ENCODE measurements around the gene SAPCD1.
A peak's percentile ranks its signal among the peaks of the same experiment; 100 is the strongest.
"Not testable (repeated sequence)": the region's sequence is repeated elsewhere in the genome, so short reads cannot be mapped to it uniquely, and the experiment has no call there.

The SAPCD1 gene

DNA sequence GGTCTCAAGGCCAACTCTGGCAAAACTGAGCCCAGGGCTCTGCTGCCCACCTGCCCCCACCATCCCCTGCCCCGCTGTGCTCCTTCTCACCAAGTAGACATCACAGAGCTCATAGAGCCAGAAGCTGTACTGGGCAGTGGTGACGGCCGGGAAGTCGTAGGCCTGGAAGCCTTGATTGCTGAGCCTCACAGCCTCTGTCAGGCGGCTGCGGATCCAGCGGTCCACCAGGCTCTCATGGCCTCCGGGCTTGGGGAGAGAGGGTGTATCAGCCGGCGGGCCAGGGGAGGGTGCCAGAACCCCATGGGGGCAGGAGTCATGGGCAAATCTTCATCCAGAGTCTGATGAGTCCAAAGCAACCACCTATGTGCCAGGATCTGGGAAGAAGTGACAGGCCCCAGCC lies 17.5 kb downstream of the SAPCD1 start:
- DNase-seq, result no peak

DNA sequence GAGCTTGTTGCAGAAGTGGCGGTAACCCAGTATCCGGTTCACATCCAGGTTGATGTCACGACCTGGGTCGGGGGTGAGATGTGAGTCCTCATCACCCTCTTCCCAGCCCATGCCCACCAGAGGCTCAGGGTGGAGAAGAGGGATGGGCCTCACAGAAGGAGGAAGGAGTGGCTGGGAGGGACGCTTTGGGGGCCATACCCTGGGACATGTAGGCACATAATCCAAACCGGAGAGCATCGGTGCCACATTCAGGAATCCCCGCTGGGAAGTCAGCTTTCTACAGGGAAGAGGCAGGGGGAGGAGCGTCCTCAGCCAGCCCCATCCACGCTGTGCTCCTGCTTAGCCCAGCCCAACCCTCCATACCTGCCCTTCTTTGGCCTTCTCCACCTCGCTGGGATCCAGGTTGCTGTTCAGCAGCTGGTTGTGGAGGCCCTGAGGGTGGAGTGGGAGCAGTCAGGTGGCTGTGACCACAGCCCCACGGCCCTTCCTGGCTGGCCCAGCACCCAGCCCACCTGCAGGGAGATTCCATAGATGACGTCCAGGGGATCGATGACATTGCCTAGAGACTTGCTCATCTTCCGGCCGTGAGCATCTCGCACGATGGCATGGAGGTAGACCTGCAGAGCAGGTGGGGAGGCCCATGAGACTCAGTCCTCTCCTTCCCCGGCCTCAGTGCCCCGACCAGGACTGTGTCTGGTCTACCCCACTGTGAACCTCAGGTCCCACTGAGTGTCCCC lies 18.2 kb downstream of the SAPCD1 start:
- DNase-seq, result no peak

DNA sequence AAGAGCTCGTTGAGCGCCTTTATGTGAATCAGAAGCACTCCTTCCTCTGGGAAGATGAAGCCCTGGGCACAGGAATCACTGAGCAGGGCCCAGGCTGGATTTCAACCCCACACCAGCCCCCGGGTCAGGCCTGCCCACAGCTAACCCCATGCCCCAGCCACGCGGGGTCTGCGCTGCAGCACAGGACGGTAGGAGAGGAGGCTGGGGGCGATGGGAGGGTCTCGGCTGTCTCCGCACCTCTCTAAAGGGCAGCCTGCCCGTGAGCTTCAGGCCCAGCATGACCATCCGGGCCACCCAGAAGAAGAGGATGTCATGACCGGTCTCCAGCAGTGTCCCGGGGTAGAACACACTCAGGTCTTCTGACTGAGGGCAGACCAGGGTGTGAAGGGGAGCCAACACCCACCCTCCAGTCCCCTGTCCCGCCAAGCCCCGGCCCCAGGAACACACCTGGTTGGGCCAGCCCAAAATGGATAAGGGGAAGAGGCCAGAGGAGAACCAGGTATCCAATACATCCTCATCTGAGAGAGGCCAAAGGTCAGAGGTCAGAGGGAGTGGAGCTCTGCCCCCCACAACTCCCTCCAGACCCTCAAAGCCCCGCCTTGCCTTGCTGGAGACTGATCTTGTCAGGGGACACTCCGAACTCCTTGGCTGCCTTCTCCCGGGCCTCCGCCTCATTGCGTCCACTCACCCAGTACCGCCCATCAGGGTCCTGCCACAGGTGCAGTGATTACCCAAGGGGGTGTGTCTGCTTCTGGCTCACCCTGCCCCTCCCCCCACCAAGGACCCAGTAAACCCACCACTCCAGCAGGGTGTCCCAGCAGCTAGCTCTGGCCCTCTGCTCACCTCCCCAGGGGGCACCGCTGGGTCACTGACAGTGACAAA lies 19.0 kb downstream of the SAPCD1 start:
- DNase-seq, result no peak

DNA sequence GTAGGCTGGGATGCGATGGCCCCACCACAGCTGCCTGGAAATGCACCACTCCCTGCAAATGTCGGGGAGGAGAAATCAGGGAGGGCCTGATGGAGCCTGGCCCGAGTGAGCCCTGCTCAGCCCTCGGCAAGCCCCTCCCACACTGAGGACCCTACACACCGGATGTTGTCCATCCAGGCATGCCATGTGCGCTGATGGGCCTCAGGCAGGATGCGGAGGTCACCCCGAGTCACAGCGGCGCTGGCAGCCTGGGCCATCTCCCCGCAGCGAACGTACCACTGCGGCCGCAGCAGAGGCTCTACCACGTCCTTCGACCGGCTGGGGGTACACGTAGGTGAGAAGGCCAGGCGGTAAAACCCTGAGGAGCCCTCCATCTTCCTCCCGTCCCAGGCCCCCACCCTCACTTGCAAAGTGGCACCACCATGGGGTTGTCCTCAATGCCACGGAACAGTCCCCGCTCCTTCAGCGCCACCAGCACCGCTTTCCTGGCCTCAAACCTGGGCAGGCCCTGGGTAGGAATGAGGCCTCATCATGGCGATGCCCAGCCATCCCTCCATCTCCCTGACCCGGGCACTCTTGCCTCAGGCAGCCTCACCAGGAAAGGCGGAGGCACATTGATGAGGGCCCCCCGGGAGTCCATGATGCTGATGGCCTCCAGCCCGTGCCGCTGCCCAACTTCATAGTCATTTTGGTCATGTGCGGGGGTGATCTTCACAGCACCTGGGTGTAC lies 19.8 kb downstream of the SAPCD1 start:
- no peak for DNase-seq

DNA sequence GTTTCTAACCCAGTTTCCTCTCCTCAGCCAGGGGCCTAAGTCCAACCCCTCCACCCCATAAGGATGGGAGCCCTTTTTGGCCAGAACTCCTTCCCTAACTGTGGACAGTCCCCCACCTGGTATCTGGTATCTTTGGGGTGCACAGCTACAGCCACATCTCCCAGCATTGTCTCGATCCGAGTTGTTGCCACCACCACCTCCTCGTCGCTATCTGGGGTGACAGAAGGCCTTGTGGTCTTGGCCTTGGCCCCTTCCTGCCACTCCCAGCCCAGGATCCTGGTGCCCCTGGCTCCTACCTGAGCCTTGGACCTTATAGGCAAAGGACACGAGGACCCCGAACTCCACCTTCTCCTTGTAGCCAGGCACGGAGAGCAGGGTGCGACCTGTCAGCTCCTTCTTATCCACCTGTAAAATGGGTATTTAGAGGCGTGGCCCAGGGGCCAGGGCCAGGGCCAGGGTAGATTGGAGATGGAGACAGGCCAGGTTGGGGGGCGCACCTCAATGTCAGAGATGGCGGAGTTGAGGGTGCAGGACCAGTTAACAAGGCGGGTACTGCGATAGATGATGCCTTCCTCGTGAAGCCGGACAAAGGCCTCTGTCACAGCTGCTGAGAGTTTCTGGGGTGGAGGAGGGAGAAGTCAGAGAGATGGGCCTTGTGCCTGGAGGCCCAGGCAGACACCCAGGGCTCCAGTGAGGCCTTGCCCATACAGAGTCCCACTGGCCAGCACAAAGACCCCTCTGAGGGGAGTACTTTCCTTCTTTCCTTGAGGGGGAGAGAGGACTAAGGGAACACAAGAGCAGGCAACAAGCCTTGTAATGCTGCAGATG lies 21.9 kb downstream of the SAPCD1 start:
- DNase-seq, result no peak

DNA sequence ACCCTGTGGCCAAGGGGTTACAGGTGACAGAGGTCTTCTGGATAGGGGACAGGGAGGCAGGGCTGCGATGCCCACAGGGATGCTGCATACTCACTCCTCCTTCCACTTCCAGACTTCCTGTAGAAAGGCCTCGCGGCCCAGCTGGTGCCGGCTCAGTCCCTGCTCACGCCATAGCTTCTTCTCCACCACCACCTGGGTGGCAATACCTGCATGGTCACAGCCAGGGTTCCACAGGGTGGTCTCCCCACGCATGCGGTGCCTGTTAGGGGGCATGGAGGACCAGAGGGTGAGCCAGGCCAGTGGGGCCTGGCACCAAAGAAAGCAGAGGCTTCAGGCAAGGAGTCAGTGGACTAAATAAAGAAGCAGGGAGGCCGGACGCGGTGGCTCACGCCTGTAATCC lies 23.0 kb downstream of the SAPCD1 start:
- DNase-seq, result no peak

DNA sequence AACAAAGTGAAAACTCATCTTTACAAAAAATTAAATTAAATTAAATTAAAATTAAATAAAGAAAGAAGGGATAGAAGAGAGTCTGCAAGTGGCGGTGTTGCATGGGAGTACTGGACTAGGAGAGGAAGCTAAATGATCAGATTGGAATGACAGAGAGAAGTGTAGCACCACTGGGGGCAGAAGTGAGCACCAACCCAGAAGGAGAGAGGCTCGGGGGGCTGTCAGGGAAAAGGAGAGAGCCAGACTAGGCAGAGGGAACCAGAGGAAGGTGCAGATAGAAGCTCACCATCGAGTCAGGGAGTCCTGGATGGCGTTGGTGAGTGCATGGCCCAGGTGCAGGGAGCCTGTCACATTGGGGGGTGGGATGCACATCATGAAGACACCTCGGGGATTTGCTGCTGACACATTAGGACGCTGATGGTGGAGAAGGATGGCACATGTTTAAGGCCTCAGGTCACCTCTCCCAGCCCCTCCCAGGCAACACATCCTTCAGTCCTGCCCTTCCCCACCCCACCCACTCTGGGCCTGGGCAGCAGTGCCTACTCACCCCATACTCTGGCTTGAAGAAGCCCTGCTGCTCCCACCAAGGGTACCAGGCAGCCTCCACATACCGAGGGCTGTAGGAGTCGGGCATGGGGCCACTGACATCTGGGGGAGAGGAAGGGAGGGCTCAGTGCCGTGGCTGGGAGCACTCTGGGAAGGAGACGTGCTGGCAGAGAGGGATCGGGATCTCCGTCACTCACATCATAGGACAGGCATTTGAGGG lies 29.1 kb downstream of the SAPCD1 start:
- peak; percentile 13 for DNase-seq

DNA sequence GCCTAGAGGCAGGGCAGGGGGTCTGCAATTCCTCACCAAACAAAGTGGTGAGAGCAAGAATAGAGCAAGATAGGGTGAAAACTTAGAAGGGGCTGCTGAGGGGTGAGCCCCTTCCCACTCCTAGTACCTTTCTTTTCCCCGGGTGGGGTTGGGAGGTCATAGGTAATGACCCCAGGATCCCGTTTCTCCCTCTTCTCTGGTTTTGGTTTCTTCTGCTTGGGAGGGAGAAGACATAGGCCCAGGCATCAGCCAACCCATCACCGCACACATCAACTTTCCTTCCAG lies 29.6 kb downstream of the SAPCD1 start:
- DNase-seq, result no peak

DNA sequence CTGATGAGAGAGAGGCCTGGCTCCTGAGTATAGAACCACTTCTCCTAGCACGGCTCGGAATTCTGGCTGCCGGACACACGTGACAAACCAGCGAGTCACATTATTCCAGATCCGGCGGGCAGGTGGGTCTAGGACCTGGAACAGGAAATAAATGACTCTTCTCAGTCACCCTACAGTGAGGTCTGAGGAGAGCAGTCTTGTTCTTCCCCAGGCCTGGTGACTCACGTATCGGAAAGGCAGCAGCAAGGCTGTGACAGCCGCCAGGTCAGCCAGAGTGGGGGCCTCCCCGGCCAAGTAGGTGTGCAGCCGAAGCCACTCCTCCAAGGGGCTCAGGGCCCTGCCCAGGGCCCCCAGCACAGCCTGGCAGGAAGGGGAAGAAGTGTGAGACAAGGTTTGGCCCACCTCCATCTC lies 30.3 kb downstream of the SAPCD1 start:
- no peak for DNase-seq

DNA sequence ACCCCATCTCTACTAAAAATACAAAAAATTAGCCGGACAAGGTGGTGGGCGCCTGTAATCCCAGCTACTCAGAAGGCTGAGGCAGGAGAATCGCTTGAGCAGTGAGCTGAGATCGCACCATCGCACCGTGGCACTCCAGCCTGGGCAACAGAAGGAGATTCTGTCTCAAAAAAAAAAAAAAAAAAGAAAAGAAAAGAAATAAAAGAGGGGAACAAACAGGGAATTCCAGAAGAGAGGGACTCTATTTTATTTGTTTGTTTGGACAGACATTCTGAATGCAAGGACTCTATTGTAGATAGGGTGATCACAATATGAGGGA lies 31.4 kb downstream of the SAPCD1 start:
- not testable (repeated sequence) for DNase-seq

DNA sequence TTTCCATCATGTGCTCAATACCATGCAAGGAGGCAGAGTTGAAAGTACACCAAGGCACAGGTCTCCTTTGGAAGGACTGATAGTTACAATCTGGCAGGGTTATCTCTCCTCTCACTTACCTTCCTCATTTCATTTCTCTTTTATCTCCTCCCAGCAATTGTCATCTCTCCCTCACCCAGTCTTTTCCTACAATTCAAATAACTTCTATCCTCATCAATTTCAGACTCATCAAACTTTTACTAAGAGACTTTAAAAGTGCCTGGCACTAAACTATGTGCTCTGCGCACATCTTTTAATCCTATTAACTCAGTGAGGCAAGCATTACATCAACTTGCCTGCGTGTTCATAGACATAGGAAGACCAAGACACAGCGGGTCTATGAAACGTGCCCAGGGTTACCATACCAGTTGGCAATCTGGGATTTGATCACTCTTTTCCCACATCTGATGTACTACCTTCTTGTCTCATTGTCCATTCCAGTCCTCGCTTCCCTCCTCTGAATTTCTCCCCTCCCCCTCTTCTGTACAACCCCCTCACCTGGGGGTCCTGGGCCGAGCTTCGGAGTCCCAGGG lies 31.9 kb downstream of the SAPCD1 start:
- DNase-seq, result no peak

DNA sequence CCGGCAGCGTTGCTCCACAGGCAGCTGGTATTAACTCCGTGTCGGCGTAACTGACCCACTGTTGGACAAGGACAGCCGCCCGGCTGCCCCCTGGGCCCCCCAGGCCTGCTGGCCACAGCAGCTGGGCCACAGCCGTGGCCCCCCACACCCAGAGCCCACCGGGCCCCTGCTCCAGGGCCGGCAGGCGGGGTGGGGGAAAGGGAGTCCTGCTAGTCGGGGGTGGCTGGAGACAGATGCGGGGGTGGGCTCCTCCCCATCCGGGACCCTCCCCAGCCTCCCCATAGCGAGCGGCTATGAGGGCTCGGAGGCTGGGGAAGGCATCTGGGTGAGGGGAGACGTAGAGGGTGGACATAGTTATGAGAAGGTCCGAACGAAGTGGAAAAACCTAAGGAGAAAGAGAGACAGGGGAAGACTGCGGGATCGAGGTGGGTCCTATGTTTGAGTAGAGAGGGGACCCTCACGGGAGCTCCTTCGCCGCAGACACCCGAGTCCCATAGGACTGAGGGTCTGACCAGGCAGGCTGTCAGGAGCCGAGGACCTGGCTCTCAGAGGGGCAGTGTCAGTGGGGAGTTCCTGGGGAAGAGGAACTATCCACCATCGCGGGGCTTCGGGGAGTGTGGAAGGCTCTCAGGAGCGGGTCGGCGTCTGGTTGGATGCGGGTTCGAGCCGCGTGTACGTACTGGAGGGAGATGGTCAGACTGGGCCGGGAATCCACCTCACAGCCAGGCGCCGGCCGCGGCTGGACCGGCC lies 32.6 kb downstream of the SAPCD1 start:
- no peak for DNase-seq

DNA sequence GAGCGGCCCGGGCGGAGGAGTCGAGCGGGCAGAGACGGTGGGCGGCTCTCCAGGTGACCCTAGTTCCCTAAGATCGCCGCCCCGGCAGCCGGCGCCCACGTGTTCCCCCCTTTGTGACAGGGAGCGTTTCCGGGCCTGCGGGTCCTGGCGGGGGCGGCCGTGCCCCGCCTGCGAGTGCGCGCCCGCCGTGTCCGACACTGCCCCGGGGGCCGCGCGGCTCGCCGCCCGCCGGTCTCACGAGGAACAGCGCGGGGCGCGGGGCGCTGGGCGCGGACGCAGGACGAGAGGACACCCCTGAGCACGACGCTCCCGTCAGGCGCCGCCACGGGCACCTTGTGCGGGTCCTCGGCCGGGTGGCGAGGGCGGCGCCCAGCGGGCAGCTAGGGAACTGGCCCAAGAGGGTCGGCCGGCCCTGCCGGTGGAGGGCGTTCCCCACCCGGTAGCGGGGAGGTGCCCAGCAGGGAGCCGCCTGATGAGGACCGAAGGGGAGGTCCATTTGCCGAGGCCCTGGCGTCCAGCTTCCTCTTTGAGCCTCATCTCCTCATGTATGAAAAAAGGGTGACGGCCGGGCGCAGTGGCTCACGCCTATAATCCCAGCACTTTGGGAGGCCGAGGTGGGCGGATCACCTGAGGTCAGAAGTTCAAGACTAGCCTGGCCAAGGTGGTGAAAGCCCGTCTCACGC lies 33.3 kb downstream of the SAPCD1 start, which contains the start of gene VARS1:
VARS1 (minus strand) TSS at position 137 of the 683 bp plus-strand sequence. CDS start 535 bp downstream, outside the sequence.
- peak; percentile 77 for DNase-seq

DNA sequence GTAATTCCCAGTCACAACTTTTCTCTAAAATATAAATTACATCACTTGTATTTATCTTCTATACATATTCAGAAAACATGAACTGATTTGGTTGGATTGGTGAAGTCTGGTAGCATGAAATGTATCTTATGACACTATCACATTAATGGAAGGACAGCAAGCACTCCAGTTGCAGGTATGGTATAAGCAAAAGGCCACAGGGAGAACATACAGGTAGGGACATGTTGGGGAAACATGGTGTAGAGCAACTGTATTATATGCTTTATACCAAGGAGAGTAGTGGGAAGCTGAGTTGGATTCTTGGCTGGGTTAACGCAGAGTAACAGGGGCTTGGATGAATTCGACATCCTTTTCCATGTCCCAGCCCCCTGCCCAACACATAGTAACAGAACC lies 34.5 kb downstream of the SAPCD1 start:
- no peak for DNase-seq

DNA sequence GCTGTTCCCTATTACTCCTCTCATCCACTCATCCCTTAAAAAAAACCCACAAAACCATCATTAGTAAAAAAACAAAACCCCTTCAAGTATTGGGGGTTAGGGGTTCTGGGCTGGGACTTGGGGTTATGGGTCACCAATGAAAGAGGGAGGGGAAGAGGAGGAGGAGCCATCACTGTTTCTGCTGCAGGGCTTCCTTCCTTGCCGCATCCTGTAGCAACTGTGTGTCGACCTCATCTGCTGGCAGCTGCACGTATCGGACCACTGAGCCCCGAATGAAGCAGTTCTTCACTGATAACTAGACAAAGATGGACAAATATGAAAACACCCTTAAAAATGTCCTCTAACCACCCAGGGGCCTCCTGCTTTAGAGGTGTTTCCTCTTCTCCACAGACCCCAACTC lies 35.1 kb downstream of the SAPCD1 start:
- no peak for DNase-seq

DNA sequence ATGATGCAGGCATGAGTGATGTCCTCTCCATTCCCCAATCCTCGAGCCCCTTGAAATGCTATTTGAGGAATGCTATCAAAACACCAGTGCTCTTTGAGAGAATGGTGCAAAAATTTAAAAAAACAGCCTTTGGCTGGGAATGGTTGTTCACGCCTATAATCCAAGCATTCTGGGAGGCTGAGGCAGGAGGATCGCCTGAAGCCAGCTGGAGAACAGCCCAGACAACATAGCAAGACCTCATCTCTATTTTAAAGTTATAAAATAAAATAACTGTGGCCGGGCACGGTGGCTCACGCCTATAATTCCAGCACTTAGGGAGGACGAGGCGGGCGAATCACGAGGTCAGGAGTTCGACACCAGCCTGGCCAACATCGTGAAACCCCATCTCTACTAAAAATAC lies 37.3 kb downstream of the SAPCD1 start:
- no peak for DNase-seq

DNA sequence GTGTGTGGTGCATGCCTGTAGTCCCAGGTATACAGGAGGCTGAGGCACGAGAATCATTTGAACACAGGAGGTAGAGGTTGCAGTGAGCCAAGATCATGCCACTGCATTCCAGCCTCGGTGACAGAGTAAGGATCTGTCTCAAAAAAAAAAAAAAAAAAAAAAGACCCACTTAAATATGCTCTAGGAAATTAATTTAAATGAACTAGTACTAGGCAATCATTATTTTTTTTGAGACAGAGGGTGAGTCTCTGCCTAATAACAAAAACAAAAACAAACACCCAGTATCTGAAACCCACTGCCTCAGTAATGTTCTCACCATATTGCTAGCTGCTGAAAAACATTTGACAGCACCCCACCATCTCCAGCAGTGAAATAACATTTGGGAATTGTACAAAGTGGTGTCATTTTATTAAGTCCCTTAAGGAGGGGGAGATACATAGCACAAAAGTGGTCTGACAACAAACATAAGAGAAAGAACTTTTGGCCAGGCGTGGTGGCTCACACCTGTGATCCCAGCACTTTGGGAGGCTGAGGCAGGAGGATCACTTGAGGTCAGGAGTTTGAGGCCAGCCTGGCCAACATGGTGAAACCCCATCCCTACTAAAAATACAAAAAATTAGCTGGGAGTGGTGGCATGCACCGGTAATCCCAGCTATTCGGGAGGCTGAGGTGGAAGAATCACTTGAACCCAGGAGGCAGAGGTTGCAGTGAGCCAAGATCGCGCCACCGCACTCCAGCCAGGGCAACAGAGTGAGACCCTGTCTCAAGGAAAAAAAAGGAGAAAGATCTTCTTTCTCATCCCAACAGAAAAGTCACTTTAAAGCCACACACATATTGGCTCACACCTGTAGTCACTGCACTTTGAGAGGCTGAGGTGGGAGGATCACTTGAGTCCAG lies 38.8 kb downstream of the SAPCD1 start:
- not testable (repeated sequence) for DNase-seq

DNA sequence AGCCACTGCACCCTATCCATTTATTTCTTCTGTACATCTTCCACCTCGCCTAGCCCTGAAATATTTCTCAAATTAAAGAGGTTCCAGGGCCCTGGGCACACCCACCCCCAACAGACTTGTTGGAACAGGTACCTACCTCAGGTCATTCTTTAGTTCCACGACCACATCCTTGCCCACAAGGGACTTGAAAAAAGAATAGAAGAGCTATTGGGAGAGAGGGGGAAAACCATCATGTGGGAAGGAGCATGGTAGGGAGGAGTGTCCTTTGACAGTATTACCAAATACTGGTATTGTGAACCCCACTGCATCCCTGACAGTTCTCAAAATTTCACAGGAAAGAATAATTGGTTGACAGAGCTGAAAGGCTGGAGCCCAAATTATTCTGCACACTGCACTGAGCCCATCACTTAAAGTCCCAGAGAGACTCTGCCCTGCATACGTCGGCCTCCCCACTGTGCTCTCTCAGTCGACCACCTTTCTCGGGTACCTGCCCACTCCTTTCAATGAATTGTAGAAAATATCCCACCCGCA lies 43.5 kb downstream of the SAPCD1 start:
- no peak for DNase-seq
